HEK293 (cell line): ENCODE measurements around the gene PYGO2.

Experiments
- CTCF ChIA-PET: fragments of 350-600 bp; formaldehyde crosslinking; extraction: SDS; loops from one replicate; lab custom pipeline; 2021; ENCODE audit warnings: antibody characterized with exemption; lab: Yijun Ruan, JAX
- POLR2A ChIA-PET: fragments of 300-600 bp; formaldehyde crosslinking; extraction: SDS; loops from one replicate; lab custom pipeline; 2020; ENCODE audit warnings: antibody characterized with exemption, inconsistent platforms; lab: Yijun Ruan, JAX
- H3K27ac ChIP-seq: fragments of 200-500 bp; sonication (Bioruptor generic); 2 replicates; pipeline ENCODE4 v1.5.1; 2014; ENCODE audit warnings: low read depth, low read length, control low read depth, inconsistent platforms; ENCODE audit errors: extremely low read depth
- H3K36me3 ChIP-seq, 2 experiments: fragments of 200-500 bp in 1 of 2; sonication (Bioruptor generic) in 1 of 2; 1 replicate in 1 of 2; 2 replicates in 1 of 2; pipeline ENCODE4 v1.5.1; 2014 to 2017; ENCODE audit warnings: inconsistent platforms in 2 of 2, low read length in 2 of 2; ENCODE audit not compliant: control insufficient read depth in 2 of 2, insufficient read depth in 1 of 2
- H3K4me1 ChIP-seq: fragments of 200-500 bp; sonication (Bioruptor generic); 2 replicates; pipeline ENCODE4 v1.5.1; 2014; ENCODE audit warnings: mild to moderate bottlenecking, low read length, inconsistent platforms; ENCODE audit not compliant: control insufficient read depth, insufficient read depth
- H3K4me3 ChIP-seq: 2 replicates; pipeline ENCODE4 v1.5.1; 2011; ENCODE audit warnings: low read depth, mild to moderate bottlenecking, control low read depth, low read length, moderate library complexity
- H3K9me3 ChIP-seq: fragments of 200-500 bp; sonication (Bioruptor generic); 2 replicates; pipeline ENCODE4 v1.5.1; 2014; ENCODE audit warnings: low read depth, low read length, inconsistent platforms; ENCODE audit not compliant: control insufficient read depth, insufficient read depth
- EGR2 ChIP-seq: fragments of 450-650 bp; formaldehyde crosslinking; IDR thresholded peaks from 2 replicates; pipeline ENCODE4 v1.5.1; 2016; ENCODE audit warnings: low read depth, missing biosample characterization, missing genetic modification characterization
- GLIS2 ChIP-seq: fragments of 450-650 bp; formaldehyde crosslinking; IDR thresholded peaks from 2 replicates; pipeline ENCODE4 v1.5.1; 2016; ENCODE audit warnings: missing biosample characterization, missing genetic modification characterization
- KLF10 ChIP-seq: fragments of 450-650 bp; IDR thresholded peaks from 2 replicates; pipeline ENCODE4 v1.5.1; 2018; ENCODE audit warnings: missing biosample characterization, mild to moderate bottlenecking, missing genetic modification characterization
- KLF16 ChIP-seq: fragments of 450-650 bp; formaldehyde crosslinking; IDR thresholded peaks from 2 replicates; pipeline ENCODE4 v1.5.1; 2017; ENCODE audit warnings: missing biosample characterization, missing genetic modification characterization
- YY2 ChIP-seq: fragments of 450-650 bp; formaldehyde crosslinking; IDR thresholded peaks from 2 replicates; pipeline ENCODE4 v1.5.1; 2016; ENCODE audit warnings: missing biosample characterization, missing genetic modification characterization
- ZBTB8A ChIP-seq: fragments of 450-650 bp; formaldehyde crosslinking; IDR thresholded peaks from 2 replicates; pipeline ENCODE4 v1.5.1; 2016; ENCODE audit warnings: missing biosample characterization, missing genetic modification characterization
- ZFHX2 ChIP-seq: fragments of 450-650 bp; formaldehyde crosslinking; conservative IDR thresholded peaks from 2 replicates; pipeline ENCODE4 v1.5.1; 2016; ENCODE audit warnings: missing biosample characterization, missing genetic modification characterization
- ZNF266 ChIP-seq: fragments of 450-650 bp; formaldehyde crosslinking; IDR thresholded peaks from 2 replicates; pipeline ENCODE4 v1.5.1; 2016; ENCODE audit warnings: missing biosample characterization, missing genetic modification characterization, low read depth
- ZNF341 ChIP-seq: fragments of 450-650 bp; formaldehyde crosslinking; IDR thresholded peaks from 2 replicates; pipeline ENCODE4; 2016; ENCODE audit warnings: low read depth, missing biosample characterization, missing genetic modification characterization
- ZNF366 ChIP-seq: fragments of 450-650 bp; formaldehyde crosslinking; conservative IDR thresholded peaks from 2 replicates; pipeline ENCODE4 v1.5.1; 2016; ENCODE audit warnings: missing biosample characterization, missing genetic modification characterization
- ZNF391 ChIP-seq: fragments of 450-650 bp; formaldehyde crosslinking; IDR thresholded peaks from 2 replicates; pipeline ENCODE4 v1.5.1; 2016; ENCODE audit warnings: low read depth, missing biosample characterization, missing genetic modification characterization, borderline replicate concordance
- ZNF394 ChIP-seq: fragments of 450-650 bp; formaldehyde crosslinking; IDR thresholded peaks from 2 replicates; pipeline ENCODE4 v1.5.1; 2016; ENCODE audit warnings: missing biosample characterization, missing genetic modification characterization, mild to moderate bottlenecking, moderate library complexity, borderline replicate concordance
- ZNF510 ChIP-seq: fragments of 450-650 bp; formaldehyde crosslinking; IDR thresholded peaks from 2 replicates; pipeline ENCODE4 v1.5.1; 2018; ENCODE audit warnings: mild to moderate bottlenecking, missing genetic modification characterization, missing biosample characterization; ENCODE audit not compliant: insufficient replicate concordance
- ZNF555 ChIP-seq: fragments of 450-650 bp; formaldehyde crosslinking; conservative IDR thresholded peaks from 2 replicates; pipeline ENCODE4 v1.5.1; 2017; ENCODE audit warnings: missing biosample characterization, mild to moderate bottlenecking, missing genetic modification characterization, inconsistent platforms
- ZNF600 ChIP-seq: fragments of 450-650 bp; formaldehyde crosslinking; IDR thresholded peaks from 2 replicates; pipeline ENCODE4 v1.5.1; 2016; ENCODE audit warnings: missing biosample characterization, missing genetic modification characterization
- ZNF610 ChIP-seq: fragments of 450-650 bp; formaldehyde crosslinking; IDR thresholded peaks from 2 replicates; pipeline ENCODE4 v1.5.1; 2016; ENCODE audit warnings: missing biosample characterization, missing genetic modification characterization, borderline replicate concordance
- ZNF624 ChIP-seq: fragments of 450-650 bp; formaldehyde crosslinking; IDR thresholded peaks from 2 replicates; pipeline ENCODE4 v1.5.1; 2017; ENCODE audit warnings: missing biosample characterization, missing genetic modification characterization
- ZNF785 ChIP-seq: fragments of 450-650 bp; formaldehyde crosslinking; IDR thresholded peaks from 2 replicates; pipeline ENCODE4 v1.5.1; 2016; ENCODE audit warnings: missing biosample characterization, missing genetic modification characterization
- TF ChIP-seq, protein P1 (sequence below): fragments of 450-650 bp; formaldehyde crosslinking; IDR thresholded peaks from 2 replicates; pipeline ENCODE4 v1.5.1; 2017; ENCODE audit warnings: missing biosample characterization, missing genetic modification characterization
- TF ChIP-seq, protein P2 (sequence below): fragments of 450-650 bp; formaldehyde crosslinking; IDR thresholded peaks from 2 replicates; pipeline ENCODE4 v1.5.1; 2016; ENCODE audit warnings: missing biosample characterization, missing genetic modification characterization
- TF ChIP-seq, protein P3 (sequence below): fragments of 450-650 bp; formaldehyde crosslinking; IDR thresholded peaks from 2 replicates; pipeline ENCODE4 v1.5.1; 2016; ENCODE audit warnings: missing biosample characterization, missing genetic modification characterization

The PYGO2 gene

DNA sequence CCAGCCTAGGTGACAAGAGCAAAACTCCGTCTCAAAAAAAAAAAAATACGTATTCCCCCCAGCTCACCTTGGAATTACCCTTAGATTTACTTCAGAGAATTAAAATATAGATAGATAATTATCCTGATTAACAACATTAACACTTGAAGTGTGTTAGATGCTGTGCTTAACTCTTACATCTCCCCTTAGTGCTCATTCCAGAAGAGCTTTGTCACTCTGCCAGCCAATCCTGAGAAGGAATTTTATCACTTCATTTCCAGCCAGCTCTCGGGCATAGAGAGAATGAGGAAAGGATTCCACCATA lies 10.6 kb upstream of the PYGO2 start:
- TF ChIP-seq ZNF510 (tag by site-specific recombination) (no peak), ZNF341 (tag by site-specific recombination) (peak; percentile 79), ZNF624 (tag by site-specific recombination) (no peak), GLIS2 (tag by site-specific recombination) (no peak), KLF10 (no peak), KLF16 (tag by site-specific recombination) (no peak), ZNF391 (no peak)
- peaks cover 12% of the 10 kb centered on the region for H3K4me1 ChIP-seq

DNA sequence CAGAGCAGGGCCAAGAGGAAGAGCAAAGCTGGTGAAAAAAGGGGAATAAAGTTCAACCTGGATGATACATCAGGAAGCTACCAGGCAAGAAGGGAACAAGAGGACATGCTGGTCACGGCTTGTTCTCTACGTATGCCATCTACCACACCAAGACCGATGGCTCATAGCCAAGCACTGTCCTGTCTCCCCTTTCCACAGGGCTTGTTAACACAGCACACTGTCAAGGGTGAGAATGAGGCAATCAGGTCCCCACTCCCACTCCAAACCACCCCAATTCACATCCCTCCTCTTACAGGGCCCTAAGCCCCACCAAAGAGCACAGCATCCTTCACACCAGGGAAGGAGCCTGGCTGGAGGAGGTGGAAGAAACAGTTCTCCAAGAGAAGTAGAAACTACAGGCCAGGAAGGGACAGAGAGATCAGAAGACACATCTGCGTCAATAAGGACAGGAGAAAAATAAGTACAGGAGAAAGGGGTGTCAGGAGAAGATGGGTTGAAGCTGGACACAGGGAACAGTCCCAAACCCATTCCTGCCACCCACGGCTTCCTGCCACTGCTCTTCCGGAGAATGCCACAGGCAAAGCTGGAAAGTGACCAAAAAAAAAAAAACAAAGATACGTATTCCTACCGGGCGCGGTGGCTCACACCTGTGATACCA lies 9.9 kb upstream of the PYGO2 start:
- POLR2A ChIA-PET = interaction anchor here (0.8 to 6.0 kb wide), 10 partner anchors 7 to 86 kb away, joined by 3 to 69 read pairs (median 5); partner anchors contain the start of genes ADAM15, FLAD1, PBXIP1 and PMVK

More for the DNA sequence above, 10.6 kb upstream of the PYGO2 start:
- H3K36me3 ChIP-seq = peaks cover 0 to 23% of the 10 kb centered on the region in 2 experiments; a peak in 2 of 3 replicates
- H3K27ac ChIP-seq = peak overlapping the region; percentile 76
- H3K9me3 ChIP-seq = no peaks in the 10 kb centered on the region
- peak overlapping the region; percentile 9; the same call in 1 of the 2 replicates for H3K4me3 ChIP-seq
- ChIA-PET CTCF (interaction anchor here (0.6 to 2.7 kb wide), 8 partner anchors 8 to 413 kb away, joined by 3 to 16 read pairs (median 4); partner anchors contain the start of gene PYGO2), POLR2A (interaction anchor here (0.8 to 6.0 kb wide), 12 partner anchors 8 to 85 kb away, joined by 3 to 69 read pairs (median 8); partner anchors contain the start of genes ADAM15, FLAD1, LENEP and PBXIP1)

DNA sequence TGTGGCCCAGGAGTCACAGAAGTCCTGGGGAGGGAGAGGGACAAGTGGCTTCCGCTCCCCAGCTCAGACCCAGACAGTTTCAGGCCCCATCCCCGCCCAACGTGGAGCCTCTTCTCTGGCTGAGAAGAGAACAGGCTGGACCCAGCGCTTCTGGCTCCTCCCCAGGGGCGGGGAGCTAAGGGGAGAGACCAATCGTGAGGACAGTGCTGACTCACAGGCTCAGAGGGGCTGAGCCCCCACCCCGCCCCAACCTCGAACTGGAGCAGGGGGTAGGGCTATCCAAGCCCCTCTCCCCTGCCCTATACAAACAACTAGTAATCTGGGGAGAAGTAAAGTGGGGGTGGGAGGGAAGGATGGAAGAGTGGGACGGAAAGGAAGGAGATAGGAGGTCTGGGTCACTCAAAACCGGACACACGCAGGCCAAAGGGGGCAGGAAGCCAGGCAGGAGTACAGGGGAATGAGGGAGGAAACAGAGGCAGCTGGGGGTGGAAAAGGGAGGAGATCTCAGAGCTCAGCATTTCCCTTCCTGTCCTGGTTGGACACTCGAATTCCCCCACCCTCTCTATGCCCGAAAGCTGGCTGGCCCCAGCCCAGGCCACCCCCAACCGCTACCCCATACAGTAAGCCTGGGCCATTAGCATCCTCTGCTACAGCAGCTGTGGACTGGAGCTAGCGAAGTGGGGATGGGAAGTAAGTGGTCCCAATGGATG lies 9.2 kb upstream of the PYGO2 start, which contains the start of gene SHC1:
Gene SHC1, minus strand, starts transcription at position 117 of the 710 bp plus-strand sequence. CDS start 221 bp downstream, outside the sequence.
- no peaks in the 10 kb centered on the region for H3K9me3 ChIP-seq
- POLR2A ChIA-PET = interaction anchor here (1.1 to 6.0 kb wide), 9 partner anchors 9 to 80 kb away, joined by 4 to 69 read pairs (median 4); partner anchors contain the start of genes ADAM15, FLAD1, PBXIP1 and PMVK
- no peak within 1 kb of the TSS for H3K4me3 ChIP-seq
- peak within 1 kb of the TSS; percentile 32; the same call in 1 of the 2 replicates for H3K27ac ChIP-seq
- peaks cover 12% of the 10 kb centered on the region for H3K4me1 ChIP-seq
- CTCF ChIA-PET = interaction anchor here (0.6 to 2.0 kb wide), 8 partner anchors 10 to 974 kb away, joined by 3 to 16 read pairs (median 4); partner anchors contain the start of gene PYGO2
- H3K36me3 ChIP-seq = peaks cover 0 to 37% of the 10 kb centered on the region in 2 experiments; a peak in 1 of 3 replicates
- TF ChIP-seq ZBTB8A (tag by site-specific recombination) = peak; percentile 66
- TF ChIP-seq ZNF266 (tag by site-specific recombination) = no peak
- TF ChIP-seq ZNF341 (tag by site-specific recombination) = peak; percentile 32; the same call in 1 of the 2 replicates
- no peak for TF ChIP-seq YY2
- no peak for TF ChIP-seq ZNF610
- TF ChIP-seq, protein P1, sequence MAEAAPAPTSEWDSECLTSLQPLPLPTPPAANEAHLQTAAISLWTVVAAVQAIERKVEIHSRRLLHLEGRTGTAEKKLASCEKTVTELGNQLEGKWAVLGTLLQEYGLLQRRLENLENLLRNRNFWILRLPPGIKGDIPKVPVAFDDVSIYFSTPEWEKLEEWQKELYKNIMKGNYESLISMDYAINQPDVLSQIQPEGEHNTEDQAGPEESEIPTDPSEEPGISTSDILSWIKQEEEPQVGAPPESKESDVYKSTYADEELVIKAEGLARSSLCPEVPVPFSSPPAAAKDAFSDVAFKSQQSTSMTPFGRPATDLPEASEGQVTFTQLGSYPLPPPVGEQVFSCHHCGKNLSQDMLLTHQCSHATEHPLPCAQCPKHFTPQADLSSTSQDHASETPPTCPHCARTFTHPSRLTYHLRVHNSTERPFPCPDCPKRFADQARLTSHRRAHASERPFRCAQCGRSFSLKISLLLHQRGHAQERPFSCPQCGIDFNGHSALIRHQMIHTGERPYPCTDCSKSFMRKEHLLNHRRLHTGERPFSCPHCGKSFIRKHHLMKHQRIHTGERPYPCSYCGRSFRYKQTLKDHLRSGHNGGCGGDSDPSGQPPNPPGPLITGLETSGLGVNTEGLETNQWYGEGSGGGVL (tag by site-specific recombination) = peak; percentile 78
- TF ChIP-seq ZNF394 (tag by site-specific recombination) = no peak
- TF ChIP-seq ZNF555 (tag by site-specific recombination) = no peak
- TF ChIP-seq, protein P2, sequence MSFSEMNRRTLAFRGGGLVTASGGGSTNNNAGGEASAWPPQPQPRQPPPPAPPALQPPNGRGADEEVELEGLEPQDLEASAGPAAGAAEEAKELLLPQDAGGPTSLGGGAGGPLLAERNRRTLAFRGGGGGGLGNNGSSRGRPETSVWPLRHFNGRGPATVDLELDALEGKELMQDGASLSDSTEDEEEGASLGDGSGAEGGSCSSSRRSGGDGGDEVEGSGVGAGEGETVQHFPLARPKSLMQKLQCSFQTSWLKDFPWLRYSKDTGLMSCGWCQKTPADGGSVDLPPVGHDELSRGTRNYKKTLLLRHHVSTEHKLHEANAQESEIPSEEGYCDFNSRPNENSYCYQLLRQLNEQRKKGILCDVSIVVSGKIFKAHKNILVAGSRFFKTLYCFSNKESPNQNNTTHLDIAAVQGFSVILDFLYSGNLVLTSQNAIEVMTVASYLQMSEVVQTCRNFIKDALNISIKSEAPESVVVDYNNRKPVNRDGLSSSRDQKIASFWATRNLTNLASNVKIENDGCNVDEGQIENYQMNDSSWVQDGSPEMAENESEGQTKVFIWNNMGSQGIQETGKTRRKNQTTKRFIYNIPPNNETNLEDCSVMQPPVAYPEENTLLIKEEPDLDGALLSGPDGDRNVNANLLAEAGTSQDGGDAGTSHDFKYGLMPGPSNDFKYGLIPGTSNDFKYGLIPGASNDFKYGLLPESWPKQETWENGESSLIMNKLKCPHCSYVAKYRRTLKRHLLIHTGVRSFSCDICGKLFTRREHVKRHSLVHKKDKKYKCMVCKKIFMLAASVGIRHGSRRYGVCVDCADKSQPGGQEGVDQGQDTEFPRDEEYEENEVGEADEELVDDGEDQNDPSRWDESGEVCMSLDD = no peak
- peak; percentile 36 for TF ChIP-seq EGR2 (tag by site-specific recombination)
- TF ChIP-seq ZNF366 = peak; percentile 87
- TF ChIP-seq, protein P3, sequence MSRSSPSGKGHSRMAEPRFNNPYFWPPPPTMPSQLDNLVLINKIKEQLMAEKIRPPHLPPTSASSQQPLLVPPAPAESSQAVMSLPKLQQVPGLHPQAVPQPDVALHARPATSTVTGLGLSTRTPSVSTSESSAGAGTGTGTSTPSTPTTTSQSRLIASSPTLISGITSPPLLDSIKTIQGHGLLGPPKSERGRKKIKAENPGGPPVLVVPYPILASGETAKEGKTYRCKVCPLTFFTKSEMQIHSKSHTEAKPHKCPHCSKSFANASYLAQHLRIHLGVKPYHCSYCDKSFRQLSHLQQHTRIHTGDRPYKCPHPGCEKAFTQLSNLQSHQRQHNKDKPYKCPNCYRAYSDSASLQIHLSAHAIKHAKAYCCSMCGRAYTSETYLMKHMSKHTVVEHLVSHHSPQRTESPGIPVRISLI = no peak
- no peak for TF ChIP-seq ZNF600 (tag by site-specific recombination)

More for the DNA sequence above, 9.9 kb upstream of the PYGO2 start:
- TF ChIP-seq ZNF785 (tag by site-specific recombination) (no peak), ZFHX2 (tag by site-specific recombination) (peak; percentile 42; the same call in 1 of the 2 replicates)
- peaks cover 0 to 30% of the 10 kb centered on the region in 2 experiments; a peak in 1 of 3 replicates for H3K36me3 ChIP-seq
- H3K4me3 ChIP-seq = no peak overlapping the region
- H3K9me3 ChIP-seq = no peaks in the 10 kb centered on the region
- CTCF ChIA-PET = interaction anchor here (0.6 to 2.7 kb wide), 8 partner anchors 10 to 973 kb away, joined by 3 to 16 read pairs (median 9); partner anchors contain the start of gene PYGO2
- H3K4me1 ChIP-seq = peaks cover 12% of the 10 kb centered on the region
- H3K27ac ChIP-seq = no peak overlapping the region
